K562 (cell line): ENCODE measurements around the gene MBOAT2. TPM values are rescaled to one million over a fixed set of nuclear protein-coding genes. Genes with fewer than 3 reads are reported as not detected.
A peak's percentile ranks its signal among the peaks of the same experiment; 100 is the strongest.

Source experiments
- ATAC-seq: fragments of 200-7000 bp; cut with Tn5 transposase; 3 replicates; pipeline ENCODE4 v1.9.1; 2020; ENCODE audit warnings: moderate library complexity
- BruUV-seq: library from RNA; stranded (reverse); fragments of 400-500 nt; replicated peaks from 2 replicates; lab custom pipeline; 2021; lab: Mats Ljungman, UMichigan
- CTCF ChIA-PET: fragments of 300-600 bp; formaldehyde crosslinking; extraction: SDS; loops from one replicate; lab custom pipeline; 2021; ENCODE audit warnings: low intra/inter-chr PET ratio; lab: Yijun Ruan, JAX
- POLR2A ChIA-PET: fragments of 300-600, 350-650 bp; sonication (Branson Sonifier 250); formaldehyde crosslinking; extraction: SDS; loops from one replicate; lab custom pipeline; 2021; ENCODE audit warnings: antibody characterized with exemption, inconsistent platforms; lab: Yijun Ruan, JAX
- DNase-seq, 4 experiments: peaks; one replicate each; pipeline versions ENCODE4 v3.0.0 to v3.0.0-alpha.2; 2011 to 2018; ENCODE audit warnings: low spot score in 3 of 4, mixed read lengths in 3 of 4; ENCODE audit errors: extremely low read depth in 1 of 4
- FAIRE-seq: peaks from 2 replicates; lab custom pipeline; 2011; peaks lifted over from hg19 to GRCh38; lab: Jason Lieb, UNC
- H2AFZ ChIP-seq: 2 replicates; pipeline ENCODE4 v1.6.0; 2011; ENCODE audit warnings: low read depth, low read length, control low read depth, inconsistent platforms
- H3K27ac ChIP-seq: fragments of 200-600 bp; 3 replicates; pipeline ENCODE4 v1.8.0; 2011; ENCODE audit warnings: low read depth, mild to moderate bottlenecking, control low read depth, inconsistent platforms, low read length, moderate library complexity, mixed read lengths; ENCODE audit errors: extremely low read depth
- H3K27me3 ChIP-seq, 2 experiments: fragments of 300-600 bp in 1 of 2; 2 replicates in 1 of 2; 3 replicates in 1 of 2; pipeline versions ENCODE4 v1.6.0 to v1.8.0; 2011; ENCODE audit warnings: inconsistent platforms in 2 of 2, low read length in 2 of 2, mild to moderate bottlenecking in 1 of 2, mixed read lengths in 1 of 2, moderate library complexity in 1 of 2; ENCODE audit not compliant: control insufficient read depth in 2 of 2, insufficient read depth in 2 of 2
- H3K36me3 ChIP-seq: fragments of 300-600 bp; 3 replicates; pipeline ENCODE4 v1.8.0; 2011; ENCODE audit warnings: mild to moderate bottlenecking, low read length, inconsistent platforms; ENCODE audit not compliant: control insufficient read depth, insufficient read depth
- H3K4me1 ChIP-seq, 2 experiments: fragments of 200-600 bp in 1 of 2; replicated peaks in 1 of 2; 2 replicates in 1 of 2; 3 replicates in 1 of 2; pipeline versions ENCODE4 v1.5.1 to v1.8.0; 2011; ENCODE audit warnings: inconsistent platforms in 2 of 2, low read length in 2 of 2, mild to moderate bottlenecking in 1 of 2, mixed read lengths in 1 of 2, moderate library complexity in 1 of 2; ENCODE audit not compliant: control insufficient read depth in 2 of 2, insufficient read depth in 2 of 2
- H3K4me2 ChIP-seq: 2 replicates; pipeline ENCODE4 v1.6.1; 2011; ENCODE audit warnings: low read length, control low read depth, inconsistent platforms, mixed read lengths; ENCODE audit not compliant: insufficient read depth
- H3K4me3 ChIP-seq: fragments of 200-600 bp; sonication (generic), shearing (Covaris generic); 2 replicates; pipeline ENCODE4 v1.5.1; 2016; ENCODE audit warnings: control low read depth, inconsistent platforms
- H3K79me2 ChIP-seq: fragments of 200-600 bp; 3 replicates; pipeline ENCODE4 v1.8.0; 2011; ENCODE audit warnings: low read length, inconsistent platforms; ENCODE audit not compliant: control insufficient read depth, insufficient read depth
- H3K9ac ChIP-seq, 2 experiments: 2 replicates each; pipeline versions ENCODE4 v1.6.0 to v1.6.1; 2011; ENCODE audit warnings: low read depth in 2 of 2, low read length in 2 of 2, control low read depth in 1 of 2, inconsistent platforms in 1 of 2, mild to moderate bottlenecking in 1 of 2, mixed read lengths in 1 of 2; ENCODE audit not compliant: insufficient read depth in 1 of 2
- H3K9me1 ChIP-seq: one replicate; pipeline ENCODE4 v1.6.0; 2011; ENCODE audit warnings: inconsistent platforms, mild to moderate bottlenecking, low read length, moderate library complexity; ENCODE audit not compliant: control insufficient read depth, insufficient read depth
- H3K9me3 ChIP-seq: replicated peaks from 2 replicates; pipeline ENCODE4 v1.5.1; 2011; ENCODE audit warnings: low read depth, low read length, inconsistent platforms; ENCODE audit not compliant: control insufficient read depth, insufficient read depth
- H4K20me1 ChIP-seq: replicated peaks from 2 replicates; pipeline ENCODE4 v1.6.1; 2011; ENCODE audit warnings: low read length, inconsistent platforms, mixed read lengths; ENCODE audit not compliant: control insufficient read depth, insufficient read depth
- CBFB ChIP-seq: sonication (generic); formaldehyde crosslinking; IDR thresholded peaks from 2 replicates; pipeline ENCODE4 v1.4.0; 2020; ENCODE audit warnings: mild to moderate bottlenecking, missing genetic modification reagents
- ELF1 ChIP-seq: fragments of 200-800 bp; sonication (Bioruptor generic); IDR thresholded peaks from 2 replicates; pipeline ENCODE4 v1.6.1; 2016; ENCODE audit warnings: missing genetic modification characterization, missing compliant biosample characterization
- GATAD2B ChIP-seq: fragments of 450-650 bp; IDR thresholded peaks from 2 replicates; pipeline ENCODE4 v1.6.1; 2017; ENCODE audit warnings: mild to moderate bottlenecking, borderline replicate concordance
- RBM25 ChIP-seq: fragments of 200-400 bp; formaldehyde crosslinking; IDR thresholded peaks from 2 replicates; pipeline ENCODE4 v1.6.1; 2018; ENCODE audit warnings: low read length, low read depth, moderate library complexity; ENCODE audit not compliant: severe bottlenecking
- SRSF7 ChIP-seq: fragments of 200-400 bp; formaldehyde crosslinking; optimal IDR thresholded peaks from 2 replicates; pipeline ENCODE3; 2017; ENCODE audit warnings: mild to moderate bottlenecking, low read depth, low read length
- TOE1 ChIP-seq, 2 experiments: fragments of 450-650 bp in 1 of 2; sonication (generic) in 1 of 2; formaldehyde crosslinking in 1 of 2; IDR thresholded peaks; 2 replicates each; pipeline versions ENCODE4 v1.7.1 to v1.8.0; 2016 to 2022; ENCODE audit warnings: borderline replicate concordance in 2 of 2, mild to moderate bottlenecking in 2 of 2, antibody characterized with exemption in 1 of 2, inconsistent platforms in 1 of 2, low read depth in 1 of 2, missing genetic modification reagents in 1 of 2, moderate library complexity in 1 of 2
- ZC3H8 ChIP-seq: fragments of 450-650 bp; IDR thresholded peaks from 2 replicates; pipeline ENCODE4 v1.6.1; 2017
- ZNF165 ChIP-seq: fragments of 250-450 bp; sonication (Bioruptor Pico); IDR thresholded peaks from 2 replicates; pipeline ENCODE4 v1.4.0; 2020; ENCODE audit warnings: borderline replicate concordance
- ZNF75A ChIP-seq: fragments of 450-650 bp; formaldehyde crosslinking; IDR thresholded peaks from 2 replicates; pipeline ENCODE4 v1.4.0; 2020; ENCODE audit warnings: mild to moderate bottlenecking
- WGBS: fragments of 100-300 bp; shearing (Covaris generic); methylation state at CpG from one replicate; pipeline ENCODE4 v1.1.6; 2016; ENCODE audit warnings: low coverage, mixed read lengths; ENCODE audit not compliant: insufficient coverage; ENCODE audit errors: missing lambda C conversion rate; 5-methylcytosine and 5-hydroxymethylcytosine counted together
- in situ Hi-C: fragments of 300-500 bp; cut with MboI; formaldehyde crosslinking; loops from 4 replicates; pipeline ENCODE4 v1.15.0; 2018; ENCODE audit warnings: inconsistent platforms, mixed read lengths
- intact Hi-C: fragments of 100-400 bp; cut with micrococcal nuclease; formaldehyde crosslinking; loops from 2 replicates; pipeline ENCODE4 v1.14.2; 2022
- polyA plus RNA-seq, 8 experiments: library from polyadenylated mRNA; depleted of rRNA in 4 of 8; stranded (reverse) in 5 of 8; unstranded in 3 of 8; fragments of >200 nt; fragmentation: Nextera tagmentation in 2 of 8; fragmentation: Illumina TruSeq in 1 of 8; extraction: Ambion mirVana in 2 of 8; extraction: Trizol in 1 of 8; gene quantifications; 2 replicates each; pipeline versions ENCODE4 v1.2.1 to v1.2.3, GENCODE V29; 2011 to 2014; ENCODE audit warnings: inconsistent platforms in 1 of 8, missing spikeins in 1 of 8
- total RNA-seq, 7 experiments: library from RNA; depleted of rRNA in 6 of 7; stranded (reverse); fragments of >200 nt in 6 of 7; fragmentation: Illumina TruSeq in 2 of 7; extraction: Trizol in 2 of 7; gene quantifications; 2 replicates each; pipeline versions ENCODE4 v1.2.1 to v1.2.3, GENCODE V29; 2011 to 2021; ENCODE audit warnings: low replicate concordance in 1 of 7
- TF ChIP-seq, protein P1 (sequence below), 2 experiments: IDR thresholded peaks; 2 replicates each; pipeline ENCODE4 v1.6.1; 2012; ENCODE audit warnings: improper control_type of control experiment in 2 of 2, low read depth in 2 of 2, low read length in 2 of 2, borderline replicate concordance in 1 of 2
- TF ChIP-seq, protein P2 (sequence below): fragments of 200-800 bp; sonication (Bioruptor generic); IDR thresholded peaks from 2 replicates; pipeline ENCODE4 v1.6.1; 2016; ENCODE audit warnings: missing genetic modification characterization, missing compliant biosample characterization
- TF ChIP-seq, protein P3 (sequence below): fragments of 450-650 bp; IDR thresholded peaks from 2 replicates; pipeline ENCODE4 v1.6.1; 2014; ENCODE audit warnings: low read depth, mild to moderate bottlenecking, moderate library complexity, borderline replicate concordance

Gene MBOAT2
- total and polyA plus RNA-seq, 9 of the 15 experiments (the other 6 are each of a cell fraction or from before 2014, with no cell fraction given), result 8.4 to 122 (median 27.6) TPM

DNA sequence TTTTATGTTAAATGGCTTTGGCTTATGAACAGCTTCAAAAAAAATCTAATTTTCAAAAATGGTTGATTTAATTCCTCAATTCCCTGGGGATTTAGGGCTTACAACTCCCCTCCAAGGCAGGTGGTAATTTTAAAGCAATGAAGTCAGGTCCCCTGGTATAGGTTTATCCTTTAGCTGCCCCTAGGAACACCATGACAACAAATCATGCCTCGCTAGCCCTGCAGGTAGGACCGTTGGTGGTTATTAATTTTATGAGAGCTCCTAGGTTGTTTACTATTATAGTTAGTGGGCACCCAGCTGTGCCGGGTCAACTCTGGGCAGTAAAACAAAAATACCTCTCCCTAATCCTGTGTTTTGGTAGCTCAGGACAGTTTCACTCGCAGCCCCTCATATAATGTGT lies 26.2 kb upstream of the MBOAT2 start (continued):
- no peak for TF ChIP-seq TOE1 (IDR thresholded peaks at IDR 0.05; ENCODE audit: borderline replicate concordance)
- no peak for TF ChIP-seq TOE1 (CRISPR knock-in tag; IDR thresholded peaks at IDR 0.05; ENCODE audit: borderline replicate concordance, low read depth)
- TF ChIP-seq CBFB (CRISPR knock-in tag), result no peak
- no peak for TF ChIP-seq GATAD2B
- TF ChIP-seq, all 486 proteins: peak for 0

GRCh38 chr2:9027884-9028283 lies 24.4 kb upstream of the MBOAT2 start:
- Histone ChIP-seq H3K4me1 (peaks cover 0 to 8% of the 10 kb centered on the region in 2 experiments; a peak in 3 of 5 replicates), H3K27ac (no peak overlapping the region), H3K9me3 (no peaks in the 10 kb centered on the region), H3K79me2 (no peaks in the 10 kb centered on the region), H2AFZ (no peak overlapping the region), H3K9me1 (no peaks in the 10 kb centered on the region), H3K27me3 (no peaks in the 10 kb centered on the region), H3K36me3 (no peaks in the 10 kb centered on the region), H4K20me1 (no peaks in the 10 kb centered on the region), H3K9ac (no peak overlapping the region), H3K4me3 (no peak overlapping the region), H3K4me2 (no peak overlapping the region)
- ATAC-seq, result no peak
- DNase-seq, result no peak
- FAIRE-seq, result no peak
- 60% methylated on average over 4 of the region's 4 CpGs for WGBS
- intact Hi-C loops, result no loop called here
- no TSS peak for BruUV-seq
- CTCF ChIA-PET, result no interaction called here
- in situ Hi-C loops, result no loop called here
- POLR2A ChIA-PET, result no interaction called here
- TF ChIP-seq, protein P1, sequence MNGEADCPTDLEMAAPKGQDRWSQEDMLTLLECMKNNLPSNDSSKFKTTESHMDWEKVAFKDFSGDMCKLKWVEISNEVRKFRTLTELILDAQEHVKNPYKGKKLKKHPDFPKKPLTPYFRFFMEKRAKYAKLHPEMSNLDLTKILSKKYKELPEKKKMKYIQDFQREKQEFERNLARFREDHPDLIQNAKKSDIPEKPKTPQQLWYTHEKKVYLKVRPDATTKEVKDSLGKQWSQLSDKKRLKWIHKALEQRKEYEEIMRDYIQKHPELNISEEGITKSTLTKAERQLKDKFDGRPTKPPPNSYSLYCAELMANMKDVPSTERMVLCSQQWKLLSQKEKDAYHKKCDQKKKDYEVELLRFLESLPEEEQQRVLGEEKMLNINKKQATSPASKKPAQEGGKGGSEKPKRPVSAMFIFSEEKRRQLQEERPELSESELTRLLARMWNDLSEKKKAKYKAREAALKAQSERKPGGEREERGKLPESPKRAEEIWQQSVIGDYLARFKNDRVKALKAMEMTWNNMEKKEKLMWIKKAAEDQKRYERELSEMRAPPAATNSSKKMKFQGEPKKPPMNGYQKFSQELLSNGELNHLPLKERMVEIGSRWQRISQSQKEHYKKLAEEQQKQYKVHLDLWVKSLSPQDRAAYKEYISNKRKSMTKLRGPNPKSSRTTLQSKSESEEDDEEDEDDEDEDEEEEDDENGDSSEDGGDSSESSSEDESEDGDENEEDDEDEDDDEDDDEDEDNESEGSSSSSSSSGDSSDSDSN (IDR thresholded peaks at IDR 0.05; ENCODE audit: borderline replicate concordance in 1 of 2, low read depth in 2 of 2, low read length in 2 of 2), result no peak
- TF ChIP-seq ZNF165 (CRISPR knock-in tag), result no peak
- no peak for TF ChIP-seq ELF1 (tag)
- TF ChIP-seq ZC3H8, result no peak
- TF ChIP-seq SRSF7, result no peak
- peak; percentile 58 for TF ChIP-seq RBM25
- TF ChIP-seq, protein P2, sequence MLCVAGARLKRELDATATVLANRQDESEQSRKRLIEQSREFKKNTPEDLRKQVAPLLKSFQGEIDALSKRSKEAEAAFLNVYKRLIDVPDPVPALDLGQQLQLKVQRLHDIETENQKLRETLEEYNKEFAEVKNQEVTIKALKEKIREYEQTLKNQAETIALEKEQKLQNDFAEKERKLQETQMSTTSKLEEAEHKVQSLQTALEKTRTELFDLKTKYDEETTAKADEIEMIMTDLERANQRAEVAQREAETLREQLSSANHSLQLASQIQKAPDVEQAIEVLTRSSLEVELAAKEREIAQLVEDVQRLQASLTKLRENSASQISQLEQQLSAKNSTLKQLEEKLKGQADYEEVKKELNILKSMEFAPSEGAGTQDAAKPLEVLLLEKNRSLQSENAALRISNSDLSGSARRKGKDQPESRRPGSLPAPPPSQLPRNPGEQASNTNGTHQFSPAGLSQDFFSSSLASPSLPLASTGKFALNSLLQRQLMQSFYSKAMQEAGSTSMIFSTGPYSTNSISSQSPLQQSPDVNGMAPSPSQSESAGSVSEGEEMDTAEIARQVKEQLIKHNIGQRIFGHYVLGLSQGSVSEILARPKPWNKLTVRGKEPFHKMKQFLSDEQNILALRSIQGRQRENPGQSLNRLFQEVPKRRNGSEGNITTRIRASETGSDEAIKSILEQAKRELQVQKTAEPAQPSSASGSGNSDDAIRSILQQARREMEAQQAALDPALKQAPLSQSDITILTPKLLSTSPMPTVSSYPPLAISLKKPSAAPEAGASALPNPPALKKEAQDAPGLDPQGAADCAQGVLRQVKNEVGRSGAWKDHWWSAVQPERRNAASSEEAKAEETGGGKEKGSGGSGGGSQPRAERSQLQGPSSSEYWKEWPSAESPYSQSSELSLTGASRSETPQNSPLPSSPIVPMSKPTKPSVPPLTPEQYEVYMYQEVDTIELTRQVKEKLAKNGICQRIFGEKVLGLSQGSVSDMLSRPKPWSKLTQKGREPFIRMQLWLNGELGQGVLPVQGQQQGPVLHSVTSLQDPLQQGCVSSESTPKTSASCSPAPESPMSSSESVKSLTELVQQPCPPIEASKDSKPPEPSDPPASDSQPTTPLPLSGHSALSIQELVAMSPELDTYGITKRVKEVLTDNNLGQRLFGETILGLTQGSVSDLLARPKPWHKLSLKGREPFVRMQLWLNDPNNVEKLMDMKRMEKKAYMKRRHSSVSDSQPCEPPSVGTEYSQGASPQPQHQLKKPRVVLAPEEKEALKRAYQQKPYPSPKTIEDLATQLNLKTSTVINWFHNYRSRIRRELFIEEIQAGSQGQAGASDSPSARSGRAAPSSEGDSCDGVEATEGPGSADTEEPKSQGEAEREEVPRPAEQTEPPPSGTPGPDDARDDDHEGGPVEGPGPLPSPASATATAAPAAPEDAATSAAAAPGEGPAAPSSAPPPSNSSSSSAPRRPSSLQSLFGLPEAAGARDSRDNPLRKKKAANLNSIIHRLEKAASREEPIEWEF (CRISPR knock-in tag), result no peak
- TF ChIP-seq, protein P3, sequence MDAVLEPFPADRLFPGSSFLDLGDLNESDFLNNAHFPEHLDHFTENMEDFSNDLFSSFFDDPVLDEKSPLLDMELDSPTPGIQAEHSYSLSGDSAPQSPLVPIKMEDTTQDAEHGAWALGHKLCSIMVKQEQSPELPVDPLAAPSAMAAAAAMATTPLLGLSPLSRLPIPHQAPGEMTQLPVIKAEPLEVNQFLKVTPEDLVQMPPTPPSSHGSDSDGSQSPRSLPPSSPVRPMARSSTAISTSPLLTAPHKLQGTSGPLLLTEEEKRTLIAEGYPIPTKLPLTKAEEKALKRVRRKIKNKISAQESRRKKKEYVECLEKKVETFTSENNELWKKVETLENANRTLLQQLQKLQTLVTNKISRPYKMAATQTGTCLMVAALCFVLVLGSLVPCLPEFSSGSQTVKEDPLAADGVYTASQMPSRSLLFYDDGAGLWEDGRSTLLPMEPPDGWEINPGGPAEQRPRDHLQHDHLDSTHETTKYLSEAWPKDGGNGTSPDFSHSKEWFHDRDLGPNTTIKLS, result no peak
- no peak for TF ChIP-seq ZNF75A (CRISPR knock-in tag)
